HepG2 (cell line): ENCODE data around the gene PCDH10. TPM values are rescaled to one million over a fixed set of nuclear protein-coding genes. Genes with fewer than 3 reads are reported as not detected.

Experiments
- THRA ChIP-seq: sonication (generic); formaldehyde crosslinking; IDR thresholded peaks from 2 replicates; pipeline ENCODE4 v1.4.0; 2020; ENCODE audit warnings: missing genetic modification reagents, borderline replicate concordance
- XBP1 ChIP-seq: sonication (generic); formaldehyde crosslinking; IDR thresholded peaks from 2 replicates; pipeline ENCODE4 v1.5.0; 2020; ENCODE audit warnings: missing genetic modification reagents
- ZFP36L1 ChIP-seq: sonication (generic); formaldehyde crosslinking; IDR thresholded peaks from 2 replicates; pipeline ENCODE4 v1.8.0; 2022; ENCODE audit warnings: mild to moderate bottlenecking, missing genetic modification reagents, moderate library complexity
- polyA plus RNA-seq, 8 experiments: library from polyadenylated mRNA; depleted of rRNA in 3 of 8; stranded (reverse) in 7 of 8; unstranded in 1 of 8; fragments of >200 nt; fragmentation: Illumina TruSeq in 4 of 8; extraction: Trizol in 4 of 8; gene quantifications; 2 replicates each; pipeline versions ENCODE4 v1.2.1 to v1.2.3, GENCODE V29; 2011 to 2016; ENCODE audit warnings: low read depth in 4 of 8, missing spikeins in 1 of 8, mixed read lengths in 1 of 8; ENCODE audit not compliant: insufficient read depth in 1 of 8
- total RNA-seq, 5 experiments: library from RNA; depleted of rRNA; stranded (reverse); fragments of >200 nt; fragmentation: Illumina TruSeq; extraction: Trizol; gene quantifications; 2 replicates each; pipeline ENCODE4 v1.2.3, GENCODE V29; 2016; ENCODE audit warnings: low read depth in 1 of 5
- TF ChIP-seq, protein P1 (sequence below), 2 experiments: fragments of 450-650 bp in 1 of 2; sonication (generic) in 1 of 2; formaldehyde crosslinking in 1 of 2; IDR thresholded peaks; 2 replicates each; pipeline versions ENCODE4 v1.6.1 to v1.8.0; 2016 to 2022; ENCODE audit warnings: antibody characterized with exemption in 1 of 2, mild to moderate bottlenecking in 1 of 2, missing genetic modification reagents in 1 of 2

The PCDH10 gene
- total and polyA plus RNA-seq, 2 of the 13 experiments (the other 11 are each of a cell fraction or from before 2014, with no cell fraction given): not detected

- TF ChIP-seq THRA: no peak
- TF ChIP-seq, protein P1, sequence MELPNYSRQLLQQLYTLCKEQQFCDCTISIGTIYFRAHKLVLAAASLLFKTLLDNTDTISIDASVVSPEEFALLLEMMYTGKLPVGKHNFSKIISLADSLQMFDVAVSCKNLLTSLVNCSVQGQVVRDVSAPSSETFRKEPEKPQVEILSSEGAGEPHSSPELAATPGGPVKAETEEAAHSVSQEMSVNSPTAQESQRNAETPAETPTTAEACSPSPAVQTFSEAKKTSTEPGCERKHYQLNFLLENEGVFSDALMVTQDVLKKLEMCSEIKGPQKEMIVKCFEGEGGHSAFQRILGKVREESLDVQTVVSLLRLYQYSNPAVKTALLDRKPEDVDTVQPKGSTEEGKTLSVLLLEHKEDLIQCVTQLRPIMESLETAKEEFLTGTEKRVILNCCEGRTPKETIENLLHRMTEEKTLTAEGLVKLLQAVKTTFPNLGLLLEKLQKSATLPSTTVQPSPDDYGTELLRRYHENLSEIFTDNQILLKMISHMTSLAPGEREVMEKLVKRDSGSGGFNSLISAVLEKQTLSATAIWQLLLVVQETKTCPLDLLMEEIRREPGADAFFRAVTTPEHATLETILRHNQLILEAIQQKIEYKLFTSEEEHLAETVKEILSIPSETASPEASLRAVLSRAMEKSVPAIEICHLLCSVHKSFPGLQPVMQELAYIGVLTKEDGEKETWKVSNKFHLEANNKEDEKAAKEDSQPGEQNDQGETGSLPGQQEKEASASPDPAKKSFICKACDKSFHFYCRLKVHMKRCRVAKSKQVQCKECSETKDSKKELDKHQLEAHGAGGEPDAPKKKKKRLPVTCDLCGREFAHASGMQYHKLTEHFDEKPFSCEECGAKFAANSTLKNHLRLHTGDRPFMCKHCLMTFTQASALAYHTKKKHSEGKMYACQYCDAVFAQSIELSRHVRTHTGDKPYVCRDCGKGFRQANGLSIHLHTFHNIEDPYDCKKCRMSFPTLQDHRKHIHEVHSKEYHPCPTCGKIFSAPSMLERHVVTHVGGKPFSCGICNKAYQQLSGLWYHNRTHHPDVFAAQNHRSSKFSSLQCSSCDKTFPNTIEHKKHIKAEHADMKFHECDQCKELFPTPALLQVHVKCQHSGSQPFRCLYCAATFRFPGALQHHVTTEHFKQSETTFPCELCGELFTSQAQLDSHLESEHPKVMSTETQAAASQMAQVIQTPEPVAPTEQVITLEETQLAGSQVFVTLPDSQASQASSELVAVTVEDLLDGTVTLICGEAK (IDR thresholded peaks at IDR 0.05): no peak
- TF ChIP-seq, protein P1 (CRISPR knock-in tag; IDR thresholded peaks at IDR 0.05): no peak
- no peak for TF ChIP-seq ZFP36L1 (CRISPR knock-in tag)
- TF ChIP-seq XBP1 (CRISPR knock-in tag): no peak
Observed at GRCh38 chr4:133190098-133190497, 41.0 kb downstream of the PCDH10 start (continued).
